D721Med (cell line): ENCODE data around the gene DBNDD1.

ENCODE experiments used
- DNase-seq: peaks from one replicate; pipeline ENCODE4 v3.0.0; 2011; ENCODE audit warnings: low spot score; ENCODE audit not compliant: insufficient read length
- FAIRE-seq: peaks from 2 replicates; lab custom pipeline; 2011; peaks lifted over from hg19 to GRCh38; lab: Jason Lieb, UNC
- CTCF ChIP-seq: IDR thresholded peaks from 2 replicates; pipeline ENCODE4 v1.5.1; 2012; ENCODE audit warnings: mild to moderate bottlenecking, control low read depth; ENCODE audit not compliant: insufficient read depth; ENCODE audit errors: missing control alignments

Gene DBNDD1

GRCh38 chr16:89985219-89985618 is 34.0 kb downstream of the DBNDD1 start:
- no peak for FAIRE-seq
- TF ChIP-seq CTCF = no peak
- DNase-seq = no peak

- DNase-seq (no peak), FAIRE-seq (no peak)
- no peak for TF ChIP-seq CTCF
Measured at GRCh38 chr16:89984216-89984615, 35.0 kb downstream of the DBNDD1 start.

- FAIRE-seq (no peak), DNase-seq (no peak)
- no peak for TF ChIP-seq CTCF
Measured at GRCh38 chr16:89983536-89983935, 35.7 kb downstream of the DBNDD1 start.

- no peak for DNase-seq
- no peak for FAIRE-seq
- no peak for TF ChIP-seq CTCF
Measured at GRCh38 chr16:89982318-89982717, 36.9 kb downstream of the DBNDD1 start.

- DNase-seq (no peak), FAIRE-seq (no peak)
- TF ChIP-seq CTCF = no peak
Measured at GRCh38 chr16:89981414-89981813, 37.8 kb downstream of the DBNDD1 start.

- no peak for DNase-seq
- no peak for FAIRE-seq
- TF ChIP-seq CTCF = no peak
Measured at GRCh38 chr16:89974870-89975269, 44.4 kb downstream of the DBNDD1 start.

- no peak for TF ChIP-seq CTCF
- DNase-seq (no peak), FAIRE-seq (no peak)
Measured at GRCh38 chr16:89973654-89974335, 45.5 kb downstream of the DBNDD1 start.
